GM21360 (cell line): Measurements from ENCODE around the gene C3.
"Not testable (repeated sequence)": the region's sequence is repeated elsewhere in the genome, so short reads cannot be mapped to it uniquely, and the experiment has no call there.

ENCODE experiments used
- ATAC-seq: cut with Tn5 transposase; IDR thresholded peaks from one replicate; pipeline ENCODE4 v1.9.1; 2021; ENCODE audit warnings: mild to moderate bottlenecking, moderate library complexity; ENCODE audit not compliant: unreplicated experiment

C3 gene

DNA sequence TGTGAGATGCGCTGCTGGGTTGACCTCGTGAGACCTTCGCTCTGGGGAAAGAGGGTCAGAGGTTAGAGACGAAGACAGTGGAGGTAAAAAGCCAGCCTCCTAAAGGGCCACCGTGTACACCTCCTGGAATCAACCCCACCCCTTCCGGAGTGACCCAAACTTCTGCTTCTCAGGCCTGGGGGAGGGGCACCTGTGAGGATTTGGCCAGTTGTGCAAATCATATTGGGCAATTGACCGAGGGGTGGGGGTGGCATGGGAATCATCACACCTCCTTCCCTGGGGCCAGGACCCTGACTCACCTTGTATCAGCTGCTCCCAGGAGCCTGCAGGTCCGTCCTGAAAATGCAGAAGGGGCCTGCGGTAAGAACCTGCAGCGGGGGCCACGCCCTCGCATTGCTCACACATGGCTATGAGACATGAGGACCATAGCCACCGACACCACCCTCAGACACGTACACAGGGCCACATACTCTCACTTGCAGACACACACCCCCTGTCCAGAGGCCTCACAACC is 53.3 kb downstream of the C3 start:
- ATAC-seq = no peak

DNA sequence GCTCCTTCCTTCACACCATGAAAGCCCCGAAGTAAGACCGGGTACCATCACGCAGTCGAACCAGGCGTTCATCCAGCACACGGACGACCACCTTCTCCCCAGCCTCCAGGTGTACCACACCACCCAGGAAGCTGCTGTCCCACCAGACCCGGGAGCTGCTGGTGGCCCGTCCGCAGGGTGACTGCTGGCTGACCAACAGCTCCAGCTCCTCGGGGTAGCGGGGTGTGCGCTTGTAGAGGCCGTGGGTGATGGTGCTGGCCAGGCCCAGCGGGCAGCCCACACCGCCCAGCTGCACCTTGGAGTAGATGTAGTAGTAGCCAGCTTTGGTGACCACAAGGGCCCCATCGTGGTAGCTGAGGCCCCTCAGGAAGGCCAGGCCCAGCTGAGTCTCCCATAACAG is 55.5 kb downstream of the C3 start:
- no peak for ATAC-seq

DNA sequence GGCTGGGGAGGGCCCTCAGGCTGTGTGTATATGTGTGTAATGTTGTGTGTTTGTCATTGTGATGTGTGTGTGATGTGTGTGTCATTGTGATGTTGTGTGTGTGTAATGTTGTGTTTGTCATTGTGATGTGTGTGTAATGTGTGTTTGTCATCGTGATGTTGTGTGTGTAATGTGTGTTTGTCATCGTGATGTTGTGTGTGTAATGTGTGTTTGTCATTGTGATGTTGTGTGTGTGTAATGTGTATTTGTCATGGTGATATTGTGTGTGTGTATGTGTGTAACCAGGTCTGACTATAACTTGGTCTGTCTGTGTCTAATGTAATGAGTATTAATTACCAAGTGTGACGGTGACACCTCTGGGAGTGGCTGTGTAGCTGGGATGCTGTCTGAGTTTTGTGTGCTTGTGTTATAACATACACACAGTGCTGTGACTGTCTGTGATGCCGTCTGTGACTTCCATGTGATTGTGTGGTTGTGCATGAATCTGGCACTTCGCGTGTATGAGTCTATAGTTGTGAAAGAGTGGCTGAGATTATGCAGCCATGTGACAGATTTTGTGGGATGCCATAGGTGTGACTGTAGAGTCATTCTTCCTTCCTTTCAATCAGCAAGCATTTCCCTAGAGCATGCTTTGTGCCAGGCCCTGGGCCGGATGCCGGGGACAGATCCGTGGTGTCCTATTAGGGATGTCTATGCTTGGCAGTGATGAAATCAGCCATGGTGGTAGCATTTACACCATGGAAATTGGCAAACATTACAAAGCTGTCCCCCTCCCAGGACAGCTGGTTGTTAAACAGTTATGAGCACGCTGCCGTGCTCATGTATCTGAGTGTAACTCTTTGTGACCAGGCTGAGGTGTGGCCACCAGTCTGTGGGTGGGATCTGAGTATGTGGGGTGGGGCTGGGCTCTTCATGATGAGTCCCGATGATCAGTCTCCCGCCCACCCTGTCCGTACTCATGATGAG is 56.9 kb downstream of the C3 start:
- ATAC-seq = no peak

DNA sequence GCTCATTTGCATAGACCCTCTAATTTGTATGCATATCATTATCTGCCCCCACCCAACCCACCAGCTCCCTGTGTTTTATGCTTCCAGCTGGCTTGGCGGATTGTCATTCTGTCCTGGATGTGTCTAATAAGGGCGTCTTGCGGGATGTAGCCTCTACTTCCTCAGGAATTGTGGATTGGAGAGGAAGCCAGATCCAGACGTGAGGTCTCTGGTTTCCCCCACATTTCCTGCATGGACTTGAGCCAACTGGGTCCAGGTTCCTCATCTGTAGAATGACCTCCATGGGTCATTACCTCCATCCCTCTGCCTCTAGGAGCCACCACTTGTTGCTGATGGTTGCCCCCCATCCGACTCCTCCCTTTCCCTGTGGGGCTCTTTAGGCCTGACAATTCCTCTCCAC is 57.7 kb downstream of the C3 start:
- ATAC-seq = no peak

DNA sequence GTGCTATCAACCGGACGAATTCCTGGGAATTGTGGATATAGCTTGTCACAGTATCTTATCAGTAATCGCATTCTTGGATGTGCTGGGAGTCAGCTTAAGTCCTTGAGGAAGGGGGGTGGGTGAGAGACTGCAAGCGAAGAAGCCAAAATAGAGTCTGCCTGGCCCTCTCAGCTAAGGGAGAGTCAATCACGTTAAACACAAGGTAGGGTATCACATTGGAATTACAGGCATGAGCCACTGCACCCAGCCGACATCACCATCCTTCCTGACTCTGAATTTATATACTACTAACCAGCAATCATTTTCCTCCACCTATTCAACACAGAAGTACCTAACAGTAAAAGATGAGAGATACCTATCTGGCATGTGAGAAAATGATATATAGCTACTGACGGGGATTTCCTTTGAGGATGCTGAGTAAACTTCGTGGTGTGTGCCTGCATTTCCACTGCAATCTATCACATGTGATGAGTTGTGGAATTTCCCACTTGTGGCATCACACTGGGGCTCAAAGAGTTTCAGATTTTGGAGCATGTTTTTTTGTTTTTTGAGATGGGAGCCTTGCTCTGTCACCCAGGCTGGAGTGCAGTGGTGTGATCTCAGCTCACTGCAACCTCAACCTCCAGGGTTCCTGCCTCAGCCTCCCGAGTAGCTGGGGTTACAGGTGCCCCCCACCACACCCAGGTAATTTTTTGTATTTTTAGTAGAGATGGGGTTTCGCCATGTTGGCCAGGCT is 58.8 kb downstream of the C3 start:
- not testable (repeated sequence) for ATAC-seq

DNA sequence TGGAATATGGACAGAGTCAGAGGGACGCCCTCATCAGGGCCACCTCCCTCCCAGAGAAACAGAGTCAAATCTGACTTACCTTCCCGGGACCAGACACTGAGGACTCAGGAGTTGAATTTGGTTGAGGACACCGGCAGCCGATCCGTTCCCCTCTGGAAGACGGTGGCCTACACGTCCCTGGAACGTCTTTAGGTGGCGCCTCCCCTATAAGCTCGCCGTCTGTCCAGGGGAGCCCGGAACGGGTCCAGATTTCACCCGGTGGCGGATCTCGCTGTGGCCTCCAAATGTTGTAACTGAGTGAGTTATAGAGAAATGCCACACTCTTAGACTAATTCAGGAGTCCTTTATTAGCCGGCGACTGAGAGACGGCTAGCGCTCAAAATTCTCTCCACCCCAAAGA is 59.5 kb downstream of the C3 start:
- no peak for ATAC-seq

DNA sequence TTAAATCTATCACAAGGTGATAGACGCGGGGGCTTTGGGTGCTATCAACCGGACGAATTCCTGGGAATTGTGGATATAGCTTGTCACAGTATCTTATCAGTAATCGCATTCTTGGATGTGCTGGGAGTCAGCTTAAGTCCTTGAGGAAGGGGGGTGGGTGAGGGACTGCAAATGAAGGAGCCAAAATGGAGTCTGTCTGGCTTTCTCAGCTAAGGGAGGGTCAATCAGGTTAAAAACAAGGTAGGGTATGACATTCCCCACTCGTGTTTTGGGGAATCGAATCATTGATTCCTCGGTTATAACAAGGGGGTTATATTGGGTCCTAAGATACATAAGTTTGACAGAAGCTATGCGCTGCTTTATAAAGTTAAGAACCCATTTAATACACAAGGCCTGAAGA is 64.1 kb downstream of the C3 start:
- ATAC-seq = not testable (repeated sequence)

DNA sequence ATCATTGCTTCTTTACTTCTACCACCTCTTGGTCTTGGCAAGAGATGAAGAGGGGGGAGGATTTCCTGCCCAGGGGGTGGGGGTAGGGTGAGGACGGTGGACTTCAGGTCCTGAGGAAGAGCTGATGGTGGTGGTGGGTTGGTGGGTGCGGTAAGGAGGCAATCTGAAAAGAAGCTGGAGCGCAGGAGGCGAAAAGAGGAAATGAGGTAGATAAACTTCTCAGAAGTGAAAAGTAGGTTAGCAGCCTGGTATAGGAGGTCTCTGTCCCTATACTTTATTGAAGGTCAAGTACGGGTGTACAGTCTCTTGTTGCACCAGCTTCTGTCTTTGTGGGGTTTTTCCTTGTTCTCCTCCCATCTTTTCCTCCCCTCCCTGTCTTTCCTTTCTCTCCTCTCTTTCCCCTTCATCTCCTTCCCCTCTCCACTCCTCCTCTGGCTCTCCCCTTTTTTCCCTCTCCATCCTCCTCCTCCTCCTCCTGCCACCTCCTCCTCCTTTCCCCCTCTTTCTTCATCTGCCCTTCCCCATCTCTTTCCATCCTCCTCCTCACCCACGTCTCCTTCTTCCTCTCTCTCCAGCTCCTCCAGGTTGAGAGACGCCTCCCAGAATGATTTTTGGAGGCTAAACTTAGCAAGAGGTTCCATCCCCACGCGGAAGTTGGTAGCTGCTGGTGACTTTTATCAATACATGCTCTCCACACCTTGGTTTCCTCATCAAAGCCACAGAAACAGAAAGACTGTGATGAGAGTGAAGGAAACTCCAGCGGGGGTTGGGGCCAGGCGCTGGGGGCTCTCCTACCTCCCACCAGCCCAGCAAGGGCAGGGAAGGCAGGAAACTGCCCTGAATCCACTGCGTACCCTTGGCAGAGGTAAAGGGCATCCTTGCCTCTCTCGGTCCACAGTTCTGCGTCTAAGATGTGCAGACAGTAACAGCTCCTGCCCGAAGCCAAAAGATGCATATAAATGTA is 65.8 kb downstream of the C3 start:
- ATAC-seq = no peak

DNA sequence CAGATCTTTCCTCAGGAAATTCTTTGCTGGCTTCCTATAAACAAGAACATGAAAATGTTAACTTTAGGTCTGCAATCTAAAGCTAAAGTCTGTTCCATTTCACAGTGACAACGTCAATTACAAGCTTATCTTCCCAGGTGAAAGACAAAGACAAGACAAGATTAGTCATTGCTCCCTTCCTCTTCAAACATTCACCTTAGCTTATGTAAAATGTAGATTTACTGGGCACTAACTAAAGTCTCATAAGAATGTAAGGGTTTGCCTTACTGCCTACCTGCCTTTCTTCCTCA is 67.7 kb downstream of the C3 start:
- no peak for ATAC-seq

DNA sequence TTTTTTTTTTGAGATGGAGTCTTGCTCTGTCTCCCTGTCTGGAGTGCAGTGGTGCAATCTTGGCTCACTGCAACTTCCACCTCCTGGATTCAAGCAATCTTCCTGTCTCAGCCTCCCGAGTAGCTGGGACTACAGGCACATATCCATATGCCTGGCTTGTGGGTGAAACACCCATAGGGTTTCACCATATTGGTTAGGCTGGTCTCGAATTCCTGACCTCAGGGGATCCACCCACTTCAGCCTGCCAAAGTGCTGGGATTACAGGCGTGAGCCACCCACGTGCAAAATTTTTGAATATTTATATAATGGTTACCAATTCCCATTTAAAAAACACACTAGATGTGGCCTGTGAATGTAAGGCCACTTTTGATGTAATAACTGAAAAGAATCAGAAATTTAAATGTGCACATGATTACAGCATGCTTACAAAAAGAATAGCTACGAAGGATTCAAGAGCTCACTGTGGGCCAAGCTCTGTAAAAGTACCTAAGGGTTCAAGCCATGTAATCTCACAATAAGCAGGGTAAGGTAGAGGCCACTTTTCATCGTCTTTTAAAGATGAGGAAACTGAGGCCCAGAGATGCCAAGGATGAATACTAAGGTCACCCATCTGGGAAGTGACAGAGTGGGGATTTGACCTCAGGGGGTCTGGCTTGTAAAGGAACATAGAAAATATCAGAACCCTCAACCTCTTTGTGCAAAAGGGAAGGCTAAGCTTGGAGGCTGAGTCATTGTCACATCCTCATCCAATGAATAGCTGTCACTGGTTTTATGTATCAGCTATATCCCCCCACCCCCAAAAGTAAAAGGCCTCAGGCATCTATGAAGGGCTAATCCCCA is 68.3 kb downstream of the C3 start:
- no peak for ATAC-seq

DNA sequence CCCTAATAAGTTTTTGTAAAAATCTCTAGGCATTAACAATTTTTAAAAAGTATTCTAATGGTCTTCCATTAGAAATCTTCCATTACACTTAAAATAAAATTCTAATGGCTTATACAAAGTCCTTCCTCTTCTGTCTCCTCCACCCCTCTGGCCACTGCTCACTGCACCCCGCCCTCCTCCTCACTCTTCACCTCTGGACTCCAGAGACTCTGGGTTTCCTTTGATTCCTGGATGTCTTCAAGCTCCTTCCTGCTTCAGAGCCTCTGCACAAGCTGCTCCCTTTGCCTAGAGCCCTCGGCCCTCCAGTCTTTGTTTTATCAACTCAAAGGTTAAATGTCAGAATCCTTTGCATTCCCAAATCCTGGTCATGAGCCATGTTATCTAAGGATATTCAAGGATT is 71.3 kb downstream of the C3 start:
- no peak for ATAC-seq

DNA sequence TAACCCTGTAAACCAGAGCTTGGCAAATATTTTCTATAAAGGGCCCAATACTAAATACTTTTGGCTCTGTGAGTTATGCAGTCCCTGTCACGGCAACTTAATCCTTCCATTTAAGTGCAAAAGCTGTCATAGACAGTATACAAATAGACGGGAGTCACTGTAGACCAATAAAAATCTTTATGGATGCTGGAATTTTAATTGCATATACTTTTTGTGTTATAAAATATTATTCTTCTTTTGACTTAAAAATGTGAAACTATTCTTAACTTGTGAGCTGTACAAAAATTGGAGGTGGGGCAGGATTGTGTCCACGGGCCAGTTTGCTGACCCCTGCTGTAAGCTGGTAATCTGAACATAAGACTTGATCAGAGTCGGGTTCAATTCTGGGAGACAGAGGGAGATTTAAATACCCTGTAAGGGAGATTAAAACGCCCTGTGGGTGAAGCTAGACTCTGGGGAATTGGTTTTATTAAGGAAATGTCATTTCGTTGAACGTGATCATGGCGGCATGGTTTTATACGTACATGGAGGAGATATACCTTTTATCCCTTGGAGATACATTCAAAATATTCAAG is 72.2 kb downstream of the C3 start:
- ATAC-seq = no peak

DNA sequence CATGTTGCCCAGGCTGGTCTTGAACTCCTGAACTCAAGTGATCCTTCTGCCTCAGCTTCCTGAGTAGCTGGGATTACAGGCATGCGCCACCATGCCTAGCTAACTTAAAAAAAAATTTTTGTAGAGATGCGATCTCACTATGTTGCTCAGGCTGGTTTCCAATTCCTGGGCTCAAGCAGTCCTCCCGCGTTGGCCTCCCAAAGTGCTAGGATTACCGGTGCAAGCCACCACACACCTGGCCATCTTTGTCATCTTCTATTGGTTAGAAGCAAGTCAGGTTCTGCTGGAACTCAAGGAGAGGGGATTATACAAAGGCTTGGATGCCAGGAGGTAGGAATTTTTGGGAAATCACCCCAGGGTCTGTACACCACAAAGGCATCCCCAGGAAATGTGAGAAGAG is 75.7 kb downstream of the C3 start:
- ATAC-seq = no peak

DNA sequence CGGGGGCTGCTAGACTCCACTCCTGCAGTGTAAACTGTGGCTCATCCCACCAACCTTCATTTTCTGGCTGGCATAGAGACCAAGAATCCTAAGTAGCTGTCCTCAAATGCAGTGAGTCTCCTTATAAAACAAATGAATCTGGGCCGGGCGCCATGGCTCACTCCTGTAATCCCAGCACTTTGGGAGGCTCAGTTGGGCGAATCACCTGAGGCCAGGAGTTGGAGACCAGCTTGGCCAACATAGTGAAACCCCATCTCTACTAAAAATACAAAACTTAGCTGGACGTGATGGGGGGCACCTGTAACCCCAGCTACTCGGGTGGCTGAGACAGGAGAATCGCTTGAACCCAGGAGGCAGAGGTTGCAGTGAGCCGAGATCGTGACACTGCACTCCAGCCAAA is 80.1 kb downstream of the C3 start:
- ATAC-seq = not testable (repeated sequence)

DNA sequence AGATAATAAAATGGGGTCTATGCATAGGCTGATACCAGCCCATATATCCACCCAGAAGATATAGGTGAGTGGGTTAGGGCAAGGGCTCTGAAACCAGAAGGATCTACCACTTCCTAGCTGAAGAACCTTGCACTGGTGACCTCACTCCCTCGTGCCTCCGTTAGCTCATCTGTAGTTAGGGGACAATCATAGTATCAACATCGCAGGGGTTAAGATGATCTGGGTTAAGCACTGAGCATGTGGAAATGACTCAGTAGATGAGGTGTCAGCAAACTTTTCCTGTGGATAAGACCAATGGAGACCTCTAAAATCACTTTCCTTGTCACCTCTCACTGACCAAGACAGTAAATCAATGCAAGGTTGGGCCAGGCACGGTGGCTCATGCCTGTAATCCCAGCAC is 81.0 kb downstream of the C3 start:
- ATAC-seq = no peak

DNA sequence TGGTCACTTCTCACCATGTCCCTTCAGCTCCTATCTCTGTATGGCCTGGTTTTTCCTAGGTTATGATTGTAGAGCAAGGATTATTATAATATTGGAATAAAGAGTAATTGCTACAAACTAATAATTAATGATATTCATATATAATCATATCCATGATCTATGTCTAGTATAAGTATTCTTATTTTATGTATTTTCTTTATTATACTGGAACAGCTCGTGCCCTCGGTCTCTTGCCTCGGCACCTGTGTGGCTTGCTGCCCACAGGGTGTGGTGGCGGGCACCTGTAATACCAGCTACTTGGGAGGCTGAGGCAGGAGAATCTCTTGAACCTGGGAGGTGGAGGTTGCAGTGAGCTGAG is 87.0 kb downstream of the C3 start:
- ATAC-seq = not testable (repeated sequence)

DNA sequence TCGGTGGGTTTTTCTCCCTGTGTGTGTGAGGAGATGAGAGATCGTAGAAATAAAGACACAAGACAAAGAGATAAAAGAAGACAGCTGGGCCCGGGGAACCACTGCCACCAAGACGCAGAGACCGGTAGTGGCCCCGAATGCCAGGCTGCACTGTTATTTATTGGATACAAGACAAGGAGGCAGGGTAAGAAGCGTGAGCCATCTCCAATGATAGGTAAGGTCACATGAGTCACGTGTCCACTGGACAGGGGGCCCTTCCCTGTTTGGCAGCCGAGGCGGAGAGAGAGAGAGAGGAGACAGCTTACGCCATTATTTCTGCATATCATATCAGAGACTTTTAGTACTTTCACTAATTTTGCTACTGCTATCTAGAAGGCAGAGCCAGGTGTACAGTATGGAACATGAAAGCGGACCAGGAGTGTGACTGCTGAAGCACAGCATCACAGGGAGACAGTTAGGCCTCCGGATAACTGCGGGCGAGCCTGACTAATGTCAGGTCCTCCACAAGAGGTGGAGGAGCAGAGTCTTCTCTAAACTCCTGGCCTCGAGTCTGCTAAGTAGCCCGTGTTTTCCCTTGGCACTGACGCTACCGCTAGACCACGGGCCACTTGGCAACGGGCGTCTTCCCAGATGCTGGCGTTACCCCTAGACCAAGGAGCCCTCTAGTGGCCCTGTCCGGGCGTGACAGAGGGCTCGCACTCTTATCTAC is 87.5 kb downstream of the C3 start:
- ATAC-seq = not testable (repeated sequence)

DNA sequence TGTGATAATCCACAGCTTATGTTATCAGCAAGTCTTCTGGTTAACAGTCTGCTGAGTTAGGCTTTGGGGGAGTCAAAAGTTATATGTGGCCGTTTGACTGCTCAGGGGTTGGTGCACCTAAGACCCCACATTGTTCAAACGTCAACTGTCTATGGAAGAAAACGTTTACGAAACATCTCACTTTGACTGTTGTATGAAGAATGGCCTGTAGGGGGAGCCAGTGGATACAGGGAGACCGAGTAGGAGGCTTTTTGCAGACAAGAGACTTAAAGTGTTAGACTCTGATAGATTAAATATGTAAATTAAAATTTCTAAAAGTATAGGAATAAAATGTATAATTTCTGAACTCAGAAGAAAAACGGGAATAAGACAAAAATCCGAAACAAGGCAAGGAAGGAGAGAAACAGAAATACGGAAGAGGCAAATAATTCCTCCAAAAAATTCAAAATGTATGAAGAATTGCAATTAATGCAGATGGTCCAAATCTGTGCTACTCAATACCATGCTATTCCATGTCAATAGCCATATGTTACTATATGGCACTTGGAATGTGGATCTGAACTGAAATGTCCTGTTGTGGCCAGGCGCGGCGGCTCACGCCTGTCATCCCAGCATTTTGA is 88.3 kb downstream of the C3 start:
- ATAC-seq = no peak
